WERI-Rb-1 (cell line): Measurements from ENCODE around the gene CLNK.

Experiments
- DNase-seq: peaks from one replicate; pipeline ENCODE4 v3.0.0-alpha.2; 2020
- H3K27ac ChIP-seq: fragments of 250-450 bp; sonication (Bioruptor Pico); 2 replicates; pipeline ENCODE4 v1.5.1; 2020; ENCODE audit warnings: mild to moderate bottlenecking, moderate library complexity
- H3K27me3 ChIP-seq: fragments of 250-450 bp; sonication (Bioruptor Pico); 2 replicates; pipeline ENCODE4 v1.5.1; 2021; ENCODE audit warnings: mild to moderate bottlenecking, low read depth, moderate library complexity; ENCODE audit not compliant: insufficient read depth, severe bottlenecking
- H3K36me3 ChIP-seq: fragments of 250-450 bp; sonication (Bioruptor Pico); 2 replicates; pipeline ENCODE4 v1.5.1; 2020; ENCODE audit warnings: mild to moderate bottlenecking, moderate library complexity
- H3K4me3 ChIP-seq: 2 replicates; pipeline ENCODE4 v1.5.1; 2011; ENCODE audit warnings: low read depth, mild to moderate bottlenecking, control low read depth, low read length
- H3K9me3 ChIP-seq: fragments of 250-450 bp; sonication (Bioruptor Pico); 2 replicates; pipeline ENCODE4 v1.5.1; 2021; ENCODE audit warnings: mild to moderate bottlenecking, moderate library complexity; ENCODE audit not compliant: severe bottlenecking
- CTCF ChIP-seq: IDR thresholded peaks from 2 replicates; pipeline ENCODE4 v1.5.1; 2011; ENCODE audit warnings: low read depth, mild to moderate bottlenecking, control low read depth, inconsistent platforms, low read length

CLNK gene

GRCh38 chr4:10442976-10443375, 241.6 kb downstream of the CLNK start:
- no peak for TF ChIP-seq CTCF
- DNase-seq, result no peak

GRCh38 chr4:10441512-10441911, 243.1 kb downstream of the CLNK start:
- DNase-seq, result no peak
- H3K4me3 ChIP-seq, result no peak overlapping the region
- peaks cover 22% of the 10 kb centered on the region for H3K36me3 ChIP-seq
- H3K27me3 ChIP-seq, result no peaks in the 10 kb centered on the region
- H3K27ac ChIP-seq, result no peak overlapping the region
- no peaks in the 10 kb centered on the region for H3K9me3 ChIP-seq
- TF ChIP-seq CTCF, result no peak

More at GRCh38 chr4:10442976-10443375, 241.6 kb downstream of the CLNK start:
- Histone ChIP-seq H3K4me3 (no peak overlapping the region), H3K9me3 (no peaks in the 10 kb centered on the region), H3K27ac (no peak overlapping the region), H3K27me3 (no peaks in the 10 kb centered on the region), H3K36me3 (peaks cover 22% of the 10 kb centered on the region)

- no peak for DNase-seq
- no peaks in the 10 kb centered on the region for H3K27me3 ChIP-seq
- H3K36me3 ChIP-seq, result no peaks in the 10 kb centered on the region; the same call in 1 of the 2 replicates
- H3K27ac ChIP-seq, result no peak overlapping the region
- TF ChIP-seq CTCF, result no peak
- no peak overlapping the region for H3K4me3 ChIP-seq
- H3K9me3 ChIP-seq, result no peaks in the 10 kb centered on the region
These were observed 245.6 kb downstream of the CLNK start for GRCh38 chr4:10438924-10439323.

DNA sequence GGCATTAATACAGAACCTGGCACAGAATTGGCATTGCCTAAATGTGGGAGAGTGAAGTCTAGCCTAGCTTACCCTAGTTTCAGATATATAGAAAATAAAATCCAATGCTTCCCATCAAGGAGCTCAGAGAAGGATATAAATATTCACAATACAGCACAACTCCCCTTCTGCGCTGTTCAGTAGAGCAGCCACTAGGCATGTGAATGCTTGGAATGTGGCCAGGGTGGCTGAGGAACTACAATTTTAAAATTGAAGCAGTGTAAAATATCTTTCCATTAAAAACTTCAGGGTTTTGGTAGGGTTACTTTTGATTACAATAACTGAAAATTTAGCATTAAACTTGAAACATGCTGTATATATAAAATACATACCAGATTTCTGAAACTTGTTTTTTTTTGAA, 246.8 kb downstream of the CLNK start:
- Histone ChIP-seq H3K36me3 (no peaks in the 10 kb centered on the region; the same call in 1 of the 2 replicates), H3K27ac (no peak overlapping the region), H3K9me3 (no peaks in the 10 kb centered on the region), H3K4me3 (no peak overlapping the region), H3K27me3 (no peaks in the 10 kb centered on the region)
- TF ChIP-seq CTCF, result no peak
- DNase-seq, result no peak
